ENCODE results near the gene BBS2.

DNA sequence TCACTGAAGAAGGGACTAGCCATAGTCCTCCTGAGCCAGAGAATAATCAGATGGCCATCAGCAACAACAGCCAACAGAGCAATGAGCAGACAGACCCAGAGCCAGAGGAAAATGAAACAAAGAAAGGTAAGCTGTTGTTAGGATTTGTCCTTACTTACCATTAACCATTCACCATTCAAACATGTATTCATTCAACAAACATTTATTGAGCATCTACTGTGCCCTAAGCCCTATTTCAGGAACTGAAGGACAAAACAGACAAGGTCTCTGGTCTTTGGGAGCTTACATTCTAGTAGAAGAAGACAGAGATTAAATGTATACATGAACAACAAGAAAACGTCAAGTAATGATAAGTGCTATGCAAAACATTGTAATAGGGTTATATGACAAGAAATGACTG, 49.2 kb downstream of the BBS2 start:
- TF ChIP-seq GATA2 (IDR thresholded peaks at IDR 0.05; ENCODE audit: low read depth, low read length) (no peak), GATA3 (IDR thresholded peaks at IDR 0.05; ENCODE audit: low read depth, low read length) (no peak)
